GM23248 (cell line): ENCODE measurements around the gene C1orf167.

Experiments used
- EZH2 ChIP-seq: fragments of 200-600 bp; sonication (generic); IDR thresholded peaks from 2 replicates; pipeline ENCODE4 v1.6.1; 2018; ENCODE audit warnings: antibody characterized with exemption, mild to moderate bottlenecking; ENCODE audit not compliant: insufficient read depth, poor library complexity, severe bottlenecking
- EZH2phosphoT487 ChIP-seq: fragments of 200-600 bp; sonication (generic); IDR thresholded peaks from 2 replicates; pipeline ENCODE4 v1.6.1; 2018; ENCODE audit warnings: antibody characterized with exemption, moderate library complexity, mild to moderate bottlenecking, low read depth; ENCODE audit not compliant: insufficient read depth

- no peak for TF ChIP-seq EZH2
- TF ChIP-seq EZH2phosphoT487 = no peak
Observed at GRCh38 chr1:11800756-11801433, 38.9 kb downstream of the C1orf167 start.
